HG03442 (cell line): ENCODE measurements around the gene HOXC5.

Experiments
- ATAC-seq: cut with Tn5 transposase; IDR thresholded peaks from one replicate; pipeline ENCODE4 v1.9.1; 2021; ENCODE audit warnings: mild to moderate bottlenecking, moderate library complexity; ENCODE audit not compliant: unreplicated experiment

The HOXC5 gene

GRCh38 chr12:54032627-54033100, at the start of gene HOXC5:
Gene HOXC5 (plus strand): TSS chr12:54033050. CDS start chr12:54033123, 73 bp downstream.
- ATAC-seq: no peak

DNA sequence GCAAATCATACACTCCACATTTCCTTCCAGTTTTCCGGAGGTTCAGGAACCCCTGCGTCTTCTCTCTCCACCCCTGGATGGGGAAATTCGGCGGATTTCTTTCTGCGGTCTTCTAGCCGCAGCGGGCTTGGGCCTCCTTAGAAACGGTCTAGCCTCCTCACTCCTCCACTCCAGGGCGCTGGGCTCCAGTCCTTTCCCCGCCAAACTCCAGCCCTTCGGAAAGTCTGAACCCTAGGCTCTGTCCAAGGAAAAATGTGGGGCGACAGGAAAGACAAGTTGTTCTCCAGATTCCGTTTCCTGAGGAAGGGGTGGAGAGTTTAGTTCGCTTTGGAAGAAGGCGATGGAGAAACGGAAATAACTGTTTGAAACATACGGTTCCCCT, 49.3 kb upstream of the HOXC5 start:
- ATAC-seq: no peak

DNA sequence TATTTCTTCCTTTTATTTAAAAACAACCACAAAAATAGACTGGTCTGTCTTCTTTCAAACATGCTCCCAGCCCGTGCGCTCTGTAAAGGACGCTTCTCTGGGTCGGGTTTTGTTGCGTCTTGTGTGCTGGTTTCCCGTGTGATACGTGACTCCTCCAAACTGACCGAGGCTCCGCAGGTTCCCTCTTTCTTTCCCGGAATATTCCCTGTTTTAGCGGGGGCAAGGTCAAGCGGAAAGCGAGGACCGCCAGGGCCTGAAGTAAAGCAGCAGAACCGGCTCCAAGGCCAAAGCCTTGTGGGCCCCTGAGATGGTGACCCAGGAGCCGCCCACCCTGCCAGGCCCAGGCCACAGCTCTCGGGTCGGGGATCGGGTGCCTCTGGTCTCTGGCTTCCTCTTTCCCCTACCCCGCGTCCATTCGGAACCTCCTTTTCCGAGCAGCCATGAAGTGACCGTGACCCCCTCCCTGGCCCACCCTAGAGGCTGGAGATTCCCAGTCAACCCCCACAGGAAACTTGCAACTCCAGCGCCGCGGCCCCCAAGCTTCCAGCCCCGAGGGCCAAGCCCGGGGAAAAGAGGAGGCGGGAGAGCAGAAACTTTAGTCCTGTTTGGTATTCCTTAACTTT, 48.8 kb upstream of the HOXC5 start:
- ATAC-seq: no peak

DNA sequence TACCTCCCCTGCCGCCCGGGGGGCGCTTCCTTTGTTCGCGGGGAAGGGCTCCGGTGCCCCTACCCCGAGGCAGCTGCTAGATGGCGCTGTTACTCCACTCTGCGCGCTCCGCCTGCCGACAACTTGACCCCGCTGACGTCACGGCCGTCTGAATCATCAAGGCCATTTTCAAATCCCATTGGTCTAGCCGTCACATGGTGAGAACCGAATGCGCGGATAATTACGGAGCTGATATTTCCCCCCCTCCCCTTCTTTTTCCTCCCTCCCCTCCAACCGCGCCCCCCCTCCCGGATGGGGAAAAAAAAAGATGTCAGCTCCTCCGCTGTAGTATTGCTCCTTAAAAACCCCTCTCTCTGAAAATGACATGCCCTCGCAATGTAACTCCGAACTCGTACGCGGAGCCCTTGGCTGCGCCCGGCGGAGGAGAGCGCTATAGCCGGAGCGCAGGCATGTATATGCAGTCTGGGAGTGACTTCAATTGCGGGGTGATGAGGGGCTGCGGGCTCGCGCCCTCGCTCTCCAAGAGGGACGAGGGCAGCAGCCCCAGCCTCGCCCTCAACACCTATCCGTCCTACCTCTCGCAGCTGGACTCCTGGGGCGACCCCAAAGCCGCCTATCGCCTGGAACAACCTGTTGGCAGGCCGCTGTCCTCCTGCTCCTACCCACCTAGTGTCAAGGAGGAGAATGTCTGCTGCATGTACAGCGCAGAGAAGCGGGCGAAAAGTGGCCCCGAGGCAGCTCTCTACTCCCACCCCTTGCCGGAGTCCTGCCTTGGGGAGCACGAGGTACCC, 47.8 kb upstream of the HOXC5 start, which contains the start of gene HOXC10:
HOXC10 (plus strand) TSS at position 246 of the 791 bp plus-strand sequence; CDS start at position 360, 114 bp downstream.
- no peak for ATAC-seq

DNA sequence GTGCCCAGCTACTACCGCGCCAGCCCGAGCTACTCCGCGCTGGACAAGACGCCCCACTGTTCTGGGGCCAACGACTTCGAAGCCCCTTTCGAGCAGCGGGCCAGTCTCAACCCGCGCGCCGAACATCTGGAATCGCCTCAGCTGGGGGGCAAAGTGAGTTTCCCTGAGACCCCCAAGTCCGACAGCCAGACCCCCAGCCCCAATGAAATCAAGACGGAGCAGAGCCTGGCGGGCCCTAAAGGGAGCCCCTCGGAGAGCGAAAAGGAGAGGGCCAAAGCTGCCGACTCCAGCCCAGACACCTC, 47.2 kb upstream of the HOXC5 start:
- no peak for ATAC-seq

- no peak for ATAC-seq
These were observed 46.7 kb upstream of the HOXC5 start for GRCh38 chr12:53985994-53986685.

GRCh38 chr12:53986686-53987483, 46.0 kb upstream of the HOXC5 start:
- no peak for ATAC-seq

DNA sequence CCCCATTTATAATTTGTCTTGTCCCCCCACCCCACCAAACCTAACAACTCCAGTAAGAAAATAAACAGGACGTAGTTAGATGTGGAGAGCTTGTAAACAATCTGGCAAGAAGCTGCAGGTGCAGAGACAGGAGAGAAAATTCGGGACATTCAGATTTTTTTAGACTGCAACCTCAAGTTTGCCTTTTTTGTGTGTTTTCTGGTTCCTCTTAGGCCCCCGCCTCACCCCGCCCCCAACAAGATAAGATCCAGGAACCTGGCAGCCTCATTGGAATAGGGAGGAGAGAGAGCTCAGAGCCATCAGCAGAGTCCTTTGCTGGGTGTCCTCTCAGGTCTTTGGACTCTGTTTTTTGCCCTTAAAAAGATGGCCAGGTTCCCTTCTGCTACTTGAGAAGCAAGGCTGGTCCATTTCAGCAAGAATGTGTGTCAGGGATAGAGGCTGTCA, 45.0 kb upstream of the HOXC5 start:
- ATAC-seq: no peak

- ATAC-seq: no peak
These were observed 44.2 kb upstream of the HOXC5 start for GRCh38 chr12:53988541-53989226.

DNA sequence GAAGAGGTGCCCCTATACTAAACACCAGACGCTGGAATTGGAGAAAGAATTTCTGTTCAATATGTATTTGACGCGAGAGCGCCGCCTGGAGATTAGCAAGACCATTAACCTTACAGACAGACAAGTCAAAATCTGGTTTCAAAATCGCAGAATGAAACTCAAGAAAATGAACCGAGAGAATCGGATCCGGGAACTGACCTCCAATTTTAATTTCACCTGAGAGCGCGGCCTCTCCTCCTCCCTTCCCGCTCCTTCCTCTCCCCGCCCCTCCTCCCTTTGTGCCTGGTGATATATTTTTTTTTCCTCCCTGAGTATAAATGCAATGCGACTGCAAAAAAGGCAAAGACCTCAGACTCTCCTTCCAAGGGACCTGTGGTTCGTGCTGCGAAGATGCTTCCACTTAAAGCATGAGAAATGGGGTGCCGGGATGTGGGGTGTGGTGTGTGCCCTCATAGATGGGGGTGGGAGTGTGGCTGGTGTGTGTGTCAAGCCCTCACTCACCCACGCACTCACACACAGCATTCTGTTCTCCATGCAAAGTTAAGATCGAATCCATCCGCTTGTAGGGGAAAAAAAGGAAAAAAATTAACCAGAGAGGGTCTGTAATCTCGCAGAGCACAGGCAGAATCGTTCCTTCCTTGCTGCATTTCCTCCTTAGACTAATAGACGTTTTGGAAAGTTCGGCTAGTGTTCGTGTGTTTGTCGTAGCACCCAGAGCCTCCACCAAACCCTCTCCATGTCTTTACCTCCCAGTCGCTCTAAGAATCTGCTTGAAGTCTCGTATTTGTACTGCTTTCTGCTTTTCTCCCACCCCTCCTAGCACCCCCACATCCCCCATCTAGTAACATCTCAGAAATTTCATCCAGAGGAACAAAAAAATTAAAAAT, 43.4 kb upstream of the HOXC5 start:
- no peak for ATAC-seq

DNA sequence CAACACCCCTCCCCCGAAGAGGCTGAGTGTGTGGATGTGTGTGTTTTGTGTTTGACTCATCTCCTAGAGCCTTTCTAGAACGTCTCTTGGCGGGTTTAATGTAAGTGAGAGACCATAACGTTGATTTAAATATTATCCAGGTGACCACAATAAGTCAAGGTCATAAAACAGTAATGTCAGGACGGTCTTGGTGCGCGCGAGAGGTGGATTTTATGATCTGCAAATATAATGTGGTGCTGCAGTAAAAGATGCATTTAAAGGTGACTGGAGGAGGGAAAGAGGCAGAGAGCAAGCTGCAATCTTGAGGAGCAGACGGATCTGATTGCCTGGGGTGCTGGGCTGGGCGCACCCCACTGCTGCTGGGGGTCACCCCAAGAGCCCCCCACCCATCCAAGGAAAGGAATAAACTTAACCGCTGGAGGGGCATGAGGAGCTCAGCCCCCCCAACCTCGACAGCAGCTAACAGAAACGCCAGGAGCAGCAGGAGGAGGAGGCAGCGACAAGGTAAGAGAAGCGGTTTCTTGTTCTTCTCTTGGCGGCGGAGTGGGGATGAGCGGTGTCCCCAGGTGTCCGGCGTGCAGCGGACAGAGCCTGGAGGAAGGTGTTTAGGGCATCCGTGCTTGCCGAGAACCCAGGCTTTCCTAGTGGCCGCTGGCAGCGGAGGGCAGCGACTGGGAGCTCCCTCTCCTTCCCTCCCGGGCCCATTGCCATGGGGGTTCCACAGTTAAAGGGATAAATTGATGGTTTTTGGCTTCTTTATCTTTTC, 42.4 kb upstream of the HOXC5 start:
- no peak for ATAC-seq

DNA sequence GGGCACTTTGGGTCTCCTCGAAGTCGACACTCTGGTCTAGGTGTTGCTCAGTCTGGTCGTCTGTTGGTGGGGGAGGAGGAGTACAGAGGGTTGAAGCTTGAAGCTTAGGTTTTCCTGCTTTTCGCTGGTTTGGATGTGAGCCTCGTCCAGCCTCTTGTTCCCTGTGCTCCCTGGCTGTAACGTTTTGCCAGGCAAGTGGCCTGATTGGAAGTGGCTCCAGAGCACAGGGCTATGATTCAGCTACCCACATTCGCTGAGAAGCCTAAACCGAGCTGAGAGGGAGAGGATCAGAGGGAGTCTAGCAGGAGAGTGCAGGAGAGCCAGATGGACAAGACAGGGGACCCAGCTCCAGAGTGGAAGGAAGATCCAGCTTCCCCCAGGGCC, 41.8 kb upstream of the HOXC5 start:
- ATAC-seq: no peak

DNA sequence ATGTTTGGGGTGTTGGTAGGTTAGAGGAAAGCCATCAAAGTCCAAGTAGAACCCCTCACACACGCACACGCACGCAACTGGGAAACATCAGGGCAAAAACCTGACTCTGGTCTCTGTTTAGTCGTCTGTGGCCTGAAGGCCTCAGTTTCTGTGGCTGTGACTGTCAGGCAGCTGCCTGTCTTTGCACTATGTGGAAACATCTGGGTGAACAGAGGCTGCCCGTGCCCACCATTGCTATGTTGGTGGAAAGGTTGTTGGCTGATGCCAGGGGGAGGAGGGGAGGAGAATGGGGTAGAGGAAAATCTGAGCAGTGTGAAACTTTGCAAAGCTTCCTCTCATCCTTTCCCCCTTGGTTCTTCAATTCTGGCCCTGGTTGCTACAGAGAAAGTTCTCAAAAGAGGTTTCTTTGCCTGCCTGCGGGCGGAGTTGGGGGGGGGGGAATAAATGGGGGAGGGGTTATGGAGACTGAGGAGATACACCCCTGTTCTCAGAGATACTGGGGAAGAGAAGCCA, 40.4 kb upstream of the HOXC5 start:
- ATAC-seq: no peak

GRCh38 chr12:53993162-53994008, 39.5 kb upstream of the HOXC5 start:
- ATAC-seq: no peak

DNA sequence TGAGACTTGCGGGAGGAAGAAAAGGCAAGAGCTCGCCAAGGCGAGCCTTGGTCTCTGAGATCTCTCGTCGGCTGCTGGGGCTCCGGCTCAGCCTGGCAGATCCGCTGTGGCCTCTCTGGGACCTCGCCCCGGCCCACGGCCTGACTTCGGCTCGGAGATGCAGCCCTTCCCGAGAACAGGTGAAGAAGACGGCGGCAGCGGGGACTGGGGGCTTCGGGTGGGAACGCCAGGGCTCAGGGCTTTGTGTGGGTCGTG, 38.9 kb upstream of the HOXC5 start:
- ATAC-seq: no peak

GRCh38 chr12:53994264-53995001, 38.4 kb upstream of the HOXC5 start:
- no peak for ATAC-seq

DNA sequence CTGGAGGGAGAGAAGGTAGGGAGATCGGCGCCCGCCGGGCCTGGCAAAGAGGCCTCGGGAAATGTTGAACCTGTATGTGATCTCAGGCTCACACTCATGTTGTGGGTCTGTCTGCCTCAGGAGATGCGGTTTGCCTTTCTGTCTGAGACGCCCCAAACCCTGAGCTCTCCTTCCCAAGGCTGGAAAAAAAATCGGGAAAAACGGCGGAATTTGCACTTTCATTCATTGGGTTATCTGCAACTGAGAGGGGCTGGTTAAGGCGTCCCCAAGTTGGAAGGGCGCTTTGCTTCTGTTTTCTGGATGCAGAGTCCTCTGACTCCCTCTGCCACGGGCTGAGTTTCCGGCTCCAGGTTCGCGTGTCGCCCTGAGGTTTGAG, 37.9 kb upstream of the HOXC5 start:
- ATAC-seq: no peak
